ENCODE results near the gene TMEM59.

GRCh38 chr1:54002544-54003248 lies 50.3 kb downstream of the TMEM59 start:
- TF ChIP-seq CTCF (IDR thresholded peaks at IDR 0.05; ENCODE audit: insufficient read depth, low read length, poor library complexity, severe bottlenecking) (no peak), EZH2phosphoT487 (conservative IDR thresholded peaks at IDR 0.05; ENCODE audit: low read length) (no peak)
